Measurements from ENCODE around the gene ABCG1. TPM values are rescaled to one million over a fixed set of nuclear protein-coding genes. Genes with fewer than 3 reads are reported as not detected.

ABCG1 gene
- total and polyA plus RNA-seq, 2 experiments from 2014 or later, result 8.4 to 10.7 TPM

- Histone ChIP-seq H3K4me3 (no peak overlapping the region), H3K36me3 (replicated peaks; ENCODE audit: insufficient read depth, low read depth) (no peaks in the 10 kb centered on the region), H3K4me1 (ENCODE audit: insufficient read depth) (no peaks in the 10 kb centered on the region), H3K27ac (no peak overlapping the region), H3K79me2 (no peaks in the 10 kb centered on the region), H2AFZ (no peak overlapping the region), H3K9me3 (ENCODE audit: low read depth) (no peaks in the 10 kb centered on the region), H3K27me3 (no peaks in the 10 kb centered on the region), H4K20me1 (ENCODE audit: insufficient read depth, poor library complexity, severe bottlenecking) (no peaks in the 10 kb centered on the region), H3K4me2 (no peak overlapping the region), H3K9me2 (replicated peaks; ENCODE audit: insufficient read depth) (no peaks in the 10 kb centered on the region)
- DNase-seq (ENCODE audit: low spot score), result no peak
- WGBS (ENCODE audit: low lambda C conversion rate, missing lambda C conversion rate), result 100% methylated on average over 5 of the region's 6 CpGs
- TF ChIP-seq EZH2 (IDR thresholded peaks at IDR 0.05; ENCODE audit: borderline replicate concordance), result no peak
- TF ChIP-seq EZH2phosphoT487 (IDR thresholded peaks at IDR 0.05; ENCODE audit: low read depth, severe bottlenecking, unreplicated experiment), result no peak
- TF ChIP-seq, protein P1, sequence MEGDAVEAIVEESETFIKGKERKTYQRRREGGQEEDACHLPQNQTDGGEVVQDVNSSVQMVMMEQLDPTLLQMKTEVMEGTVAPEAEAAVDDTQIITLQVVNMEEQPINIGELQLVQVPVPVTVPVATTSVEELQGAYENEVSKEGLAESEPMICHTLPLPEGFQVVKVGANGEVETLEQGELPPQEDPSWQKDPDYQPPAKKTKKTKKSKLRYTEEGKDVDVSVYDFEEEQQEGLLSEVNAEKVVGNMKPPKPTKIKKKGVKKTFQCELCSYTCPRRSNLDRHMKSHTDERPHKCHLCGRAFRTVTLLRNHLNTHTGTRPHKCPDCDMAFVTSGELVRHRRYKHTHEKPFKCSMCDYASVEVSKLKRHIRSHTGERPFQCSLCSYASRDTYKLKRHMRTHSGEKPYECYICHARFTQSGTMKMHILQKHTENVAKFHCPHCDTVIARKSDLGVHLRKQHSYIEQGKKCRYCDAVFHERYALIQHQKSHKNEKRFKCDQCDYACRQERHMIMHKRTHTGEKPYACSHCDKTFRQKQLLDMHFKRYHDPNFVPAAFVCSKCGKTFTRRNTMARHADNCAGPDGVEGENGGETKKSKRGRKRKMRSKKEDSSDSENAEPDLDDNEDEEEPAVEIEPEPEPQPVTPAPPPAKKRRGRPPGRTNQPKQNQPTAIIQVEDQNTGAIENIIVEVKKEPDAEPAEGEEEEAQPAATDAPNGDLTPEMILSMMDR (IDR thresholded peaks at IDR 0.05; ENCODE audit: poor library complexity), result no peak
These were observed 35.3 kb upstream of the ABCG1 start for GRCh38 chr21:42183374-42184266.

- no peaks in the 10 kb centered on the region for H3K9me2 ChIP-seq (replicated peaks; ENCODE audit: insufficient read depth)
- no peak for DNase-seq (ENCODE audit: low spot score)
- no peaks in the 10 kb centered on the region for H3K79me2 ChIP-seq
- H2AFZ ChIP-seq, result no peak overlapping the region
- TF ChIP-seq EZH2phosphoT487 (IDR thresholded peaks at IDR 0.05; ENCODE audit: low read depth, severe bottlenecking, unreplicated experiment) (no peak), EZH2 (IDR thresholded peaks at IDR 0.05; ENCODE audit: borderline replicate concordance) (no peak)
- TF ChIP-seq, protein P1 (IDR thresholded peaks at IDR 0.05; ENCODE audit: poor library complexity), result no peak
- H3K9me3 ChIP-seq (ENCODE audit: low read depth), result no peaks in the 10 kb centered on the region
- no peak overlapping the region for H3K4me2 ChIP-seq
- no peaks in the 10 kb centered on the region for H3K4me1 ChIP-seq (ENCODE audit: insufficient read depth)
- WGBS (ENCODE audit: low lambda C conversion rate, missing lambda C conversion rate), result 65% methylated on average over 2 of the region's 2 CpGs
- H3K36me3 ChIP-seq (replicated peaks; ENCODE audit: insufficient read depth, low read depth), result no peaks in the 10 kb centered on the region
- H3K4me3 ChIP-seq, result no peak overlapping the region
- H3K27me3 ChIP-seq, result no peaks in the 10 kb centered on the region
- no peaks in the 10 kb centered on the region for H4K20me1 ChIP-seq (ENCODE audit: insufficient read depth, poor library complexity, severe bottlenecking)
- no peak overlapping the region for H3K27ac ChIP-seq
These were observed 32.3 kb upstream of the ABCG1 start for GRCh38 chr21:42186591-42186990.

DNA sequence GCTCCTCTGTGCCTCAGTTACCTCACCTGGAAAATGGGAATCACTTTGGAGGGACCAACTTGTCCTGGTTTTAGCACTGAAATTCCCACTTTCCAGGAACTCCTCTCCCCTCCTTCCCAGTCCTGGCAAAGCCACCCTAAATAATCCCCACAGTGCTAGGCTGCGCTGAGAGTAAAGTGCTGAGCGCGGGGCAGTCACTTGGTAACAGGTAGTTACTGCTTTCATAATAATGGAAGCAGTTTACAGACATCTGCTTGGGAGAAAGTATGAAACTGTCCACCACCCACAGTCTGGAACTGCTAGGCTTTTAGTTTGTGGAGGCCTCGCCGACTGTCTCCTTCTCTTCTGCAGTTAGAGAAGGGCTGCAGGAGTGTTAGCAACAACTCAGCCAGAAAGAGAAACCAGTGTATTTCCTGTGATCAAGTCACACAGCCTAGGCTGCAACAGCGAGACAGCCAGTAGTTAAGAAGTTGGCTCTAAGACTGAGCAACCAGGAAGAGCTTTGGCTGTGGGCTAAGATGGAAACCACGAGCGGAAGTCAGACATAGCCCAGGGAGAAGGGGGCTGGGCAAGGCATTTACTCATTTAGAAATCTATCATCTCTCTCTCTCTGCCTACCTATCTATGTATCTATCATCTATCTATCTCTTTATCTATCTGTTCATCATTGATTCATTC, 30.8 kb upstream of the ABCG1 start:
- 73% methylated on average over 8 of the region's 8 CpGs for WGBS (ENCODE audit: low lambda C conversion rate, missing lambda C conversion rate)
- H4K20me1 ChIP-seq (ENCODE audit: insufficient read depth, poor library complexity, severe bottlenecking), result no peaks in the 10 kb centered on the region
- no peaks in the 10 kb centered on the region for H3K79me2 ChIP-seq
- H3K27me3 ChIP-seq, result no peaks in the 10 kb centered on the region
- TF ChIP-seq, protein P1 (IDR thresholded peaks at IDR 0.05; ENCODE audit: poor library complexity), result no peak
- no peak for TF ChIP-seq EZH2 (IDR thresholded peaks at IDR 0.05; ENCODE audit: borderline replicate concordance)
- no peak for TF ChIP-seq EZH2phosphoT487 (IDR thresholded peaks at IDR 0.05; ENCODE audit: low read depth, severe bottlenecking, unreplicated experiment)
- H3K9me2 ChIP-seq (replicated peaks; ENCODE audit: insufficient read depth), result no peaks in the 10 kb centered on the region
- no peak overlapping the region for H3K27ac ChIP-seq
- no peaks in the 10 kb centered on the region for H3K4me1 ChIP-seq (ENCODE audit: insufficient read depth)
- H3K4me3 ChIP-seq, result no peak overlapping the region
- H3K4me2 ChIP-seq, result no peak overlapping the region
- no peaks in the 10 kb centered on the region for H3K9me3 ChIP-seq (ENCODE audit: low read depth)
- H2AFZ ChIP-seq, result no peak overlapping the region
- DNase-seq (ENCODE audit: low spot score), result no peak
- H3K36me3 ChIP-seq (replicated peaks; ENCODE audit: insufficient read depth, low read depth), result no peaks in the 10 kb centered on the region
